ENCODE measurements around the gene RASSF4. TPM values are rescaled to one million over a fixed set of nuclear protein-coding genes. Genes with fewer than 3 reads are reported as not detected.

Gene RASSF4
- total and polyA plus RNA-seq, 4 donors, result 8.2 to 26.9 (median 12.4) TPM

DNA sequence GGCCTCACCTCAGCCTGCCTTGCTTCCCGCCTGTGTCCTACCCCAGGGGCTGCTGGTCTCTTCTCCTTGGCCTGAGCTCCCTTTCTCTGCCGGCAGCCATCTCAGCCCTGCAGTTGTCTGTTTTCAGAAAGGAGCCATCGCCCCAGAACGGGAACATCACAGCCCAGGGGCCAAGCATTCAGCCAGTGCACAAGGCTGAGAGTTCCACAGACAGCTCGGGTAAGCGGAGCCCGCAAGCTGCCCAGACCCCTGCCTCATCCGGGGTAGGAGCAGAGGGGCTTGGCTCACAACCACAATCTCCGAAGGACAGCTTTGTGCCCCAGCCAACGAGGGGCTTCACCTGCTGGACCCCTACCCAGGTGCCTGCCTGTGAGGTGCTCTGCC lies 24.3 kb downstream of the RASSF4 start:
- H3K4me1 ChIP-seq (ENCODE audit: control insufficient read depth in 4 of 4, insufficient read depth in 4 of 4, low read length in 3 of 4), result peaks cover 27 to 38% (median 32%) of the 10 kb centered on the region in 4 donors
- H3K27ac ChIP-seq (ENCODE audit: low read depth in 1 of 2, low read length in 2 of 2), result peak overlapping the region in 1 of 2 donors; percentile 23
- no peak overlapping the region for H3K9ac ChIP-seq (ENCODE audit: low read depth in 1 of 2, low read length in 2 of 2)
- WGBS, result 97% methylated on average over 10 of the region's 10 CpGs
- H3K9me3 ChIP-seq (ENCODE audit: control insufficient read depth in 4 of 4, low read length in 3 of 4), result no peaks in the 10 kb centered on the region
- DNase-seq (ENCODE audit: low spot score), result no peak
- TF ChIP-seq HNF4A (conservative IDR thresholded peaks at IDR 0.05), result no peak
- no peak for TF ChIP-seq RAD21 (IDR thresholded peaks at IDR 0.05)
- TF ChIP-seq ATF3 (IDR thresholded peaks at IDR 0.05), result no peak
- TF ChIP-seq, protein P1, sequence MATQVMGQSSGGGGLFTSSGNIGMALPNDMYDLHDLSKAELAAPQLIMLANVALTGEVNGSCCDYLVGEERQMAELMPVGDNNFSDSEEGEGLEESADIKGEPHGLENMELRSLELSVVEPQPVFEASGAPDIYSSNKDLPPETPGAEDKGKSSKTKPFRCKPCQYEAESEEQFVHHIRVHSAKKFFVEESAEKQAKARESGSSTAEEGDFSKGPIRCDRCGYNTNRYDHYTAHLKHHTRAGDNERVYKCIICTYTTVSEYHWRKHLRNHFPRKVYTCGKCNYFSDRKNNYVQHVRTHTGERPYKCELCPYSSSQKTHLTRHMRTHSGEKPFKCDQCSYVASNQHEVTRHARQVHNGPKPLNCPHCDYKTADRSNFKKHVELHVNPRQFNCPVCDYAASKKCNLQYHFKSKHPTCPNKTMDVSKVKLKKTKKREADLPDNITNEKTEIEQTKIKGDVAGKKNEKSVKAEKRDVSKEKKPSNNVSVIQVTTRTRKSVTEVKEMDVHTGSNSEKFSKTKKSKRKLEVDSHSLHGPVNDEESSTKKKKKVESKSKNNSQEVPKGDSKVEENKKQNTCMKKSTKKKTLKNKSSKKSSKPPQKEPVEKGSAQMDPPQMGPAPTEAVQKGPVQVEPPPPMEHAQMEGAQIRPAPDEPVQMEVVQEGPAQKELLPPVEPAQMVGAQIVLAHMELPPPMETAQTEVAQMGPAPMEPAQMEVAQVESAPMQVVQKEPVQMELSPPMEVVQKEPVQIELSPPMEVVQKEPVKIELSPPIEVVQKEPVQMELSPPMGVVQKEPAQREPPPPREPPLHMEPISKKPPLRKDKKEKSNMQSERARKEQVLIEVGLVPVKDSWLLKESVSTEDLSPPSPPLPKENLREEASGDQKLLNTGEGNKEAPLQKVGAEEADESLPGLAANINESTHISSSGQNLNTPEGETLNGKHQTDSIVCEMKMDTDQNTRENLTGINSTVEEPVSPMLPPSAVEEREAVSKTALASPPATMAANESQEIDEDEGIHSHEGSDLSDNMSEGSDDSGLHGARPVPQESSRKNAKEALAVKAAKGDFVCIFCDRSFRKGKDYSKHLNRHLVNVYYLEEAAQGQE (IDR thresholded peaks at IDR 0.05), result no peak
- TF ChIP-seq ZBTB33 (IDR thresholded peaks at IDR 0.05), result no peak
- no peak for TF ChIP-seq YY1 (IDR thresholded peaks at IDR 0.05)
- TF ChIP-seq HNF4G (IDR thresholded peaks at IDR 0.05), result no peak
- TF ChIP-seq, protein P2, sequence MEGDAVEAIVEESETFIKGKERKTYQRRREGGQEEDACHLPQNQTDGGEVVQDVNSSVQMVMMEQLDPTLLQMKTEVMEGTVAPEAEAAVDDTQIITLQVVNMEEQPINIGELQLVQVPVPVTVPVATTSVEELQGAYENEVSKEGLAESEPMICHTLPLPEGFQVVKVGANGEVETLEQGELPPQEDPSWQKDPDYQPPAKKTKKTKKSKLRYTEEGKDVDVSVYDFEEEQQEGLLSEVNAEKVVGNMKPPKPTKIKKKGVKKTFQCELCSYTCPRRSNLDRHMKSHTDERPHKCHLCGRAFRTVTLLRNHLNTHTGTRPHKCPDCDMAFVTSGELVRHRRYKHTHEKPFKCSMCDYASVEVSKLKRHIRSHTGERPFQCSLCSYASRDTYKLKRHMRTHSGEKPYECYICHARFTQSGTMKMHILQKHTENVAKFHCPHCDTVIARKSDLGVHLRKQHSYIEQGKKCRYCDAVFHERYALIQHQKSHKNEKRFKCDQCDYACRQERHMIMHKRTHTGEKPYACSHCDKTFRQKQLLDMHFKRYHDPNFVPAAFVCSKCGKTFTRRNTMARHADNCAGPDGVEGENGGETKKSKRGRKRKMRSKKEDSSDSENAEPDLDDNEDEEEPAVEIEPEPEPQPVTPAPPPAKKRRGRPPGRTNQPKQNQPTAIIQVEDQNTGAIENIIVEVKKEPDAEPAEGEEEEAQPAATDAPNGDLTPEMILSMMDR (IDR thresholded peaks at IDR 0.05; ENCODE audit: low read depth, low read length, missing input control), result no peak
- TF ChIP-seq NR2F2 (IDR thresholded peaks at IDR 0.05), result no peak
- TF ChIP-seq, protein P3, sequence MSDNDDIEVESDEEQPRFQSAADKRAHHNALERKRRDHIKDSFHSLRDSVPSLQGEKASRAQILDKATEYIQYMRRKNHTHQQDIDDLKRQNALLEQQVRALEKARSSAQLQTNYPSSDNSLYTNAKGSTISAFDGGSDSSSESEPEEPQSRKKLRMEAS (IDR thresholded peaks at IDR 0.05), result no peak
- TF ChIP-seq RXRA (IDR thresholded peaks at IDR 0.05), result no peak
- no peak for TF ChIP-seq FOXA2 (IDR thresholded peaks at IDR 0.05)
- no peaks in the 10 kb centered on the region for H3K27me3 ChIP-seq (ENCODE audit: control insufficient read depth in 4 of 4, insufficient read depth in 4 of 4, low read length in 3 of 4)
- H3K36me3 ChIP-seq (ENCODE audit: control insufficient read depth in 4 of 4, insufficient read depth in 3 of 4, low read depth in 1 of 4, low read length in 3 of 4), result no peaks in the 10 kb centered on the region
- H3K4me3 ChIP-seq (ENCODE audit: low read depth in 1 of 3, low read length in 3 of 3), result no peak overlapping the region

- no peak overlapping the region for H3K27ac ChIP-seq (ENCODE audit: low read depth in 1 of 2, low read length in 2 of 2)
- WGBS, result 97% methylated on average over 15 of the region's 15 CpGs
- TF ChIP-seq FOXA1 (IDR thresholded peaks at IDR 0.05), result no peak
- H3K9me3 ChIP-seq (ENCODE audit: control insufficient read depth in 4 of 4, low read length in 3 of 4), result no peaks in the 10 kb centered on the region
- H3K4me1 ChIP-seq (ENCODE audit: control insufficient read depth in 4 of 4, insufficient read depth in 4 of 4, low read length in 3 of 4), result peaks cover 23 to 32% (median 31%) of the 10 kb centered on the region in 4 donors
- no peak for DNase-seq (ENCODE audit: low spot score)
- no peaks in the 10 kb centered on the region for H3K27me3 ChIP-seq (ENCODE audit: control insufficient read depth in 4 of 4, insufficient read depth in 4 of 4, low read length in 3 of 4)
- no peak overlapping the region for H3K4me3 ChIP-seq (ENCODE audit: low read depth in 1 of 3, low read length in 3 of 3)
- H3K36me3 ChIP-seq (ENCODE audit: control insufficient read depth in 4 of 4, insufficient read depth in 3 of 4, low read depth in 1 of 4, low read length in 3 of 4), result no peaks in the 10 kb centered on the region
- no peak overlapping the region for H3K9ac ChIP-seq (ENCODE audit: low read depth in 1 of 2, low read length in 2 of 2)
Measured at GRCh38 chr10:44984671-44985101, 25.1 kb downstream of the RASSF4 start.
